B cell (primary cell): ENCODE results near the gene TUBB8. TPM values are rescaled to one million over a fixed set of nuclear protein-coding genes. Genes with fewer than 3 reads are reported as not detected.
"Not testable (repeated sequence)": the region's sequence is repeated elsewhere in the genome, so short reads cannot be mapped to it uniquely, and the experiment has no call there.

Source experiments
- ATAC-seq: fragments of 200-7000 bp; cut with Tn5 transposase; one replicate; pipeline ENCODE4 v1.10.0; 2021; ENCODE audit warnings: low read depth, mild to moderate bottlenecking, moderate number of reproducible peaks, moderate library complexity
- CTCF ChIA-PET: fragments of 350-600 bp; sonication (Branson Sonifier 250); formaldehyde crosslinking; loops from one replicate; lab custom pipeline; 2021; ENCODE audit warnings: antibody characterized with exemption, inconsistent platforms; lab: Charles Lee
- POLR2A ChIA-PET: fragments of 350-600 bp; sonication (Branson Sonifier 250); formaldehyde crosslinking; loops from one replicate; lab custom pipeline; 2021; ENCODE audit warnings: antibody characterized with exemption; lab: Charles Lee
- DNase-seq: peaks from one replicate; pipeline ENCODE4 v3.0.0; 2013
- H2AFZ ChIP-seq: 2 replicates; pipeline ENCODE4 v1.6.1; 2012; ENCODE audit warnings: mild to moderate bottlenecking, low read depth, low read length; ENCODE audit not compliant: insufficient read depth, poor library complexity, severe bottlenecking
- H3K27ac ChIP-seq, 2 donors: 1 replicate in 1 of 2; 2 replicates in 1 of 2; pipeline ENCODE4 v1.5.1; 2012 to 2013; ENCODE audit warnings: low read length in 2 of 2, mild to moderate bottlenecking in 2 of 2, moderate library complexity in 1 of 2
- H3K27me3 ChIP-seq, 4 experiments: fragments of 200-600 bp in 1 of 4; sonication (generic) in 1 of 4; replicated peaks in 1 of 4; 1 replicate in 2 of 4; 2 replicates in 2 of 4; pipeline versions ENCODE4 v1.6.1 to v1.7.0; 2013 to 2016; ENCODE audit warnings: low read length in 3 of 4, mild to moderate bottlenecking in 2 of 4, mixed read lengths in 1 of 4, moderate library complexity in 1 of 4; ENCODE audit not compliant: insufficient read depth in 4 of 4, control insufficient read depth in 3 of 4; ENCODE audit errors: control extremely low read depth in 1 of 4
- H3K36me3 ChIP-seq, 2 experiments: replicated peaks in 1 of 2; 1 replicate in 1 of 2; 2 replicates in 1 of 2; pipeline versions ENCODE4 v1.6.1 to v1.7.1; 2013; ENCODE audit warnings: low read length in 1 of 2; ENCODE audit not compliant: insufficient read depth in 2 of 2, control insufficient read depth in 1 of 2; ENCODE audit errors: control extremely low read depth in 1 of 2, extremely low read depth in 1 of 2
- H3K4me1 ChIP-seq, 2 donors: fragments of 200-600 bp in 1 of 2; sonication (generic) in 1 of 2; 1 replicate in 1 of 2; 2 replicates in 1 of 2; pipeline versions ENCODE4 v1.5.1 to v1.6.1; 2013 to 2017; ENCODE audit warnings: low read length in 2 of 2; ENCODE audit not compliant: control insufficient read depth in 2 of 2, insufficient read depth in 2 of 2
- H3K4me2 ChIP-seq: replicated peaks from 2 replicates; pipeline ENCODE3; 2012; ENCODE audit warnings: mild to moderate bottlenecking, low read depth, low read length; ENCODE audit not compliant: poor library complexity, severe bottlenecking
- H3K4me3 ChIP-seq, 5 experiments: fragments of 200-600 bp in 1 of 5; sonication (generic) in 1 of 5; 1 replicate in 3 of 5; 2 replicates in 2 of 5; pipeline versions ENCODE4 v1.5.1 to v1.7.0; 2011 to 2016; ENCODE audit warnings: low read length in 4 of 5, mild to moderate bottlenecking in 4 of 5, low read depth in 2 of 5, control low read depth in 1 of 5, moderate library complexity in 1 of 5; ENCODE audit not compliant: insufficient read depth in 1 of 5; ENCODE audit errors: control extremely low read depth in 1 of 5, extremely low read depth in 1 of 5
- H3K79me2 ChIP-seq: fragments of 200-600 bp; sonication (generic); one replicate; pipeline ENCODE4 v1.6.0; 2016; ENCODE audit warnings: low read length; ENCODE audit not compliant: control insufficient read depth, insufficient read depth
- H3K9ac ChIP-seq: fragments of 200-600 bp; sonication (generic); 2 replicates; pipeline ENCODE4 v1.6.1; 2017; ENCODE audit warnings: mild to moderate bottlenecking, low read length, moderate library complexity
- H3K9me3 ChIP-seq, 3 donors: one replicate each; pipeline versions ENCODE4 v1.6.1 to v1.7.1; 2013; ENCODE audit warnings: low read length in 2 of 3; ENCODE audit not compliant: control insufficient read depth in 2 of 3, insufficient read depth in 1 of 3; ENCODE audit errors: control extremely low read depth in 1 of 3
- H4K20me1 ChIP-seq: 2 replicates; pipeline ENCODE4 v1.6.0; 2012; ENCODE audit warnings: mild to moderate bottlenecking, low read length; ENCODE audit not compliant: insufficient read depth, control insufficient read depth, poor library complexity, severe bottlenecking
- H3K27ac Mint-ChIP-seq: one replicate; pipeline ENCODE4 v1.8.0; 2021; ENCODE audit warnings: mixed read lengths
- H3K27me3 Mint-ChIP-seq: one replicate; pipeline ENCODE4 v1.8.0; 2021; ENCODE audit warnings: mixed read lengths
- H3K4me1 Mint-ChIP-seq: one replicate; pipeline ENCODE4 v1.8.0; 2021; ENCODE audit warnings: mixed read lengths
- H3K4me3 Mint-ChIP-seq: one replicate; pipeline ENCODE4 v1.8.0; 2021; ENCODE audit warnings: mixed read lengths
- H3K9me3 Mint-ChIP-seq: one replicate; pipeline ENCODE4 v1.8.0; 2022; ENCODE audit warnings: mixed read lengths; ENCODE audit not compliant: insufficient read depth
- CTCF ChIP-seq: fragments of 200-600 bp; IDR thresholded peaks from one replicate; pipeline ENCODE4 v1.8.0; 2022; ENCODE audit warnings: antibody characterized with exemption, mild to moderate bottlenecking
- WGBS: methylation state at CpG from one replicate; pipeline ENCODE4 v1.1.5; 2013; ENCODE audit warnings: missing lambda C conversion rate; ENCODE audit not compliant: insufficient coverage; 5-methylcytosine and 5-hydroxymethylcytosine counted together
- intact Hi-C: fragments of 100-400 bp; cut with micrococcal nuclease; formaldehyde crosslinking; loops from one replicate; pipeline ENCODE4 v1.10.0; 2022
- polyA plus RNA-seq: library from polyadenylated mRNA; depleted of rRNA; stranded (reverse); fragments of >200 nt; gene quantifications from 2 replicates; pipeline ENCODE4 v1.2.3, GENCODE V29; 2012
- total RNA-seq, 2 donors: library from RNA; stranded (reverse); fragments of 120-200 nt in 1 of 2; gene quantifications; 1 replicate in 1 of 2; 2 replicates in 1 of 2; pipeline versions ENCODE4 v1.2.3 to v1.2.4, GENCODE V29; 2013 to 2022

TUBB8 gene
- total and polyA plus RNA-seq, 2 donors (not counting 1 experiment from before 2014, with no cell fraction given) = 0.64 to 0.84 TPM

DNA sequence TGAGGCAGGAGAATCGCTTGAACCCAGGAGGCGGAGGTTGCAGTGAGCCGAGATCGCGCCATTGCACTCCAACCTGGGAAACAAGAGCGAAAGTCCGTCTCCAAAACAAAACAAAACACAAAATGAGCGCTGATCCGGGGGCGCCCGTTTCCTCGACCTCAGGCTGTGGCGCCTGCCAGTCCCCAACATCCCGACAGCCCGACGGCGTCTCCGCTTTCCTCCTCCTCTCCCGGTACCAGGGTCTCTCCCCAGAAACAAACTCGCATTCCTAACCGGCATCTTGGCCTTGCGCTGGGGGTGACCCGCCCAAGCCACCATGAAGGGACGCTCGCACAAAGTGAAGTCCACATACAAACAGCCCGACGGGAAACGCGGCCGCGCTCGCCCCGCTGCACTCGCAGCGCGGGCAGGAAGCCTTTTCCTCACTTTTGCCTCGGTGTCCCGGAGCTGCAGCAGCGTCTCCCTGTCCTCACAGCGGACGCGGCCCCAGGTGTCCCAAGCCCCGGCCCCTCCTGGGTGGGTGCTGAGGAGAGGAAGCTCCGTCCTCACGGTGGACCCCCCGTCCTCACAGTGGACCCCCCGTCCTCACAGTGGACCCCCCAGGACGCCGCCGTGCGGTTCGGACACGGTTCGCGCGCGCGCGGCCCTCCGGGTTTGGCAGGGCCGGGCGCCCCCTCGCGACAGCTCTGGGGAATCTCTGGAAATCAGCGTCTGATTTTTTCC, 24.6 kb upstream of the TUBB8 start:
- H4K20me1 ChIP-seq, CTCF ChIA-PET, H3K36me3 ChIP-seq, H3K9me3 Mint-ChIP-seq, H3K27ac Mint-ChIP-seq, POLR2A ChIA-PET, H3K27ac ChIP-seq, H3K79me2 ChIP-seq, H3K27me3 Mint-ChIP-seq, H3K4me1 Mint-ChIP-seq: not testable (repeated sequence)
- Histone ChIP-seq H3K9me3 (peaks cover 0 to 20% (median 0%) of the 10 kb centered on the region in 3 donors), H3K4me1 (peaks cover 6 to 24% of the 10 kb centered on the region in 2 donors), H3K4me3 (peak overlapping the region in 4 of 5 experiments; percentile 19 to 50 (median 42)), H3K27me3 (peaks cover 0 to 25% (median 6%) of the 10 kb centered on the region in 4 experiments), H3K4me2 (peak overlapping the region; percentile 57), H3K9ac (peak overlapping the region; percentile 58), H2AFZ (peak overlapping the region; percentile 72)
- WGBS = 7% methylated on average over 55 of the region's 65 CpGs
- peak overlapping the region; percentile 68 for H3K4me3 Mint-ChIP-seq
- peak; percentile 21 for ATAC-seq
- TF ChIP-seq CTCF = peak; percentile 55
- intact Hi-C loops = loop anchor here (2.0 kb wide), 1 partner anchor 61 kb away; the partner anchor contains the start of gene ZMYND11
- DNase-seq = peak; percentile 50

DNA sequence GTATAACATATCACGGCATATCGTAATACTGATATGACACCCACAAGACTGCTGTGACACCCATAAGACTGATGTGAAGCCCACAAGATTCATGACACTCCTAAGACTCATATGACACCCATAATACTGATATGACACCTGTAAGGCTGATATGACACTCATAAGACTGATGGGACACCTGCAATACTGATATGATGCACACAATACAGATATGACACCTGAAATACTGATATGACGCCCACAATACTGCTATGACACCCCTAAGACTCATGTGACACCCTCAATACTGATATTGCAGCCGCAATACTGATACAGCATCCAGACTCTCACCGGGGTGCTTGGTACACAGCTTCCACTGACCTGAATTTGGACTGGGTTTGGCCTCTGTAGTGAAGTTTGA, 19.1 kb upstream of the TUBB8 start:
- H3K9ac ChIP-seq, H3K4me3 Mint-ChIP-seq, H3K4me1 ChIP-seq, H3K9me3 ChIP-seq, CTCF ChIA-PET, H2AFZ ChIP-seq, H3K27ac Mint-ChIP-seq, DNase-seq, ATAC-seq, H3K36me3 ChIP-seq, H3K4me2 ChIP-seq, H3K27ac ChIP-seq, H3K27me3 ChIP-seq, H3K27me3 Mint-ChIP-seq, H3K9me3 Mint-ChIP-seq, H3K4me1 Mint-ChIP-seq, H3K79me2 ChIP-seq, intact Hi-C loops, H4K20me1 ChIP-seq, POLR2A ChIA-PET, H3K4me3 ChIP-seq: not testable (repeated sequence)
- WGBS = 49% methylated on average over 2 of the region's 5 CpGs

DNA sequence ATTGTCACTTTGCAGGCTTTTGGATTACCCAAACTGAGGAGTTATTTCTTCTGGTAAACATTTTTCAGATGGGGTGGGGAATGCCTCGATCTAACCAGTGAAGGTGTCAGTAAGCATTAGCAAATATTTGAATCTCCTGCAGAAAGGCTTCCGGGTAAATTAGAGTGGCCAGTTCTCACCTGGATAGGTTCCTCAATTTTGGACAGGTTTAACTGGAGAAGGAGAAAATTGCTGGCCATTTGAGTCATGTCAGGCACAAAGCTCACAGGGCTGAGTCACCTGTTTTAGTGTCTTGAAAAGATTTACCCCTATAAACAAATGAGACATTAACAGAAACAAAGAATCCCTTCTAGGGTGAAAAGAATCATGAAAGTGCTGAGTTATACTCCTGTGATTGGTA, 830 bp upstream of the TUBB8 start:
- H3K27me3 Mint-ChIP-seq, H2AFZ ChIP-seq, H3K4me1 Mint-ChIP-seq, H3K27me3 ChIP-seq, H3K27ac Mint-ChIP-seq, H3K4me3 Mint-ChIP-seq, H3K4me2 ChIP-seq, H3K36me3 ChIP-seq, H3K27ac ChIP-seq, ATAC-seq, H3K9ac ChIP-seq, intact Hi-C loops, H3K79me2 ChIP-seq, H4K20me1 ChIP-seq, H3K4me1 ChIP-seq, H3K9me3 ChIP-seq, POLR2A ChIA-PET, DNase-seq, H3K4me3 ChIP-seq, H3K9me3 Mint-ChIP-seq: not testable (repeated sequence)
- CTCF ChIA-PET = interaction anchor here (0.6 kb wide), 1 partner anchor 88 kb away, joined by 4 read pairs; no protein-coding TSS in a partner anchor
- 100% methylated on average over 1 of the region's 2 CpGs for WGBS
